Esophagus squamous epithelium (tissue), 5 donors: ENCODE results near the gene ANKS1A. TPM values are rescaled to one million over a fixed set of nuclear protein-coding genes. Genes with fewer than 3 reads are reported as not detected.
A peak's percentile ranks its signal among the peaks of the same experiment; 100 is the strongest.

Source experiments
- DNase-seq: peaks from one replicate; lab custom pipeline; 2025; lab: John Stamatoyannopoulos, UW
- H3K27ac ChIP-seq, 4 donors: fragments of 200-600 bp; sonication (generic); one replicate each; pipeline ENCODE4 v1.5.1; 2016 to 2019; ENCODE audit warnings: mild to moderate bottlenecking in 1 of 4
- H3K27me3 ChIP-seq, 4 donors: fragments of 200-600 bp; sonication (generic); 1 replicate in 3 of 4; 2 replicates in 1 of 4; pipeline versions ENCODE4 v1.5.1 to v1.6.0; 2017 to 2021; ENCODE audit warnings: antibody characterized with exemption in 1 of 4
- H3K36me3 ChIP-seq, 3 donors: fragments of 200-600 bp; sonication (generic); one replicate each; pipeline ENCODE4 v1.5.1; 2016 to 2019
- H3K4me1 ChIP-seq, 3 donors: fragments of 200-600 bp; sonication (generic); one replicate each; pipeline ENCODE4 v1.5.1; 2017 to 2019
- H3K4me3 ChIP-seq, 4 donors: fragments of 200-600 bp; sonication (generic); 1 replicate in 3 of 4; 2 replicates in 1 of 4; pipeline ENCODE4 v1.5.1; 2016 to 2019; ENCODE audit warnings: mild to moderate bottlenecking in 2 of 4, moderate library complexity in 1 of 4
- H3K9me3 ChIP-seq, 3 donors: fragments of 200-600 bp; sonication (generic); one replicate each; pipeline ENCODE4 v1.5.1; 2016 to 2019
- CTCF ChIP-seq, 6 experiments: fragments of 450-650 bp in 4 of 6; fragments of 200-600 bp in 2 of 6; sonication (generic) in 2 of 6; IDR thresholded peaks; one replicate each; pipeline ENCODE4 v1.5.1; 2016 to 2019; ENCODE audit warnings: antibody characterized with exemption in 6 of 6, mild to moderate bottlenecking in 4 of 6, moderate library complexity in 4 of 6
- POLR2A ChIP-seq, 4 donors: fragments of 450-650 bp; IDR thresholded peaks; one replicate each; pipeline ENCODE4 v1.6.1; 2017; ENCODE audit warnings: antibody characterized with exemption in 4 of 4, mild to moderate bottlenecking in 4 of 4, moderate library complexity in 3 of 4
- WGBS, 2 donors: methylation state at CpG; one replicate each; pipeline ENCODE4 v1.1.5; 2018; 5-methylcytosine and 5-hydroxymethylcytosine counted together
- intact Hi-C: fragments of 100-400 bp; cut with DNase I; formaldehyde crosslinking; loops from one replicate; pipeline ENCODE4 v1.15.0; 2022
- total RNA-seq, 4 donors: library from RNA; depleted of rRNA; stranded (reverse); fragments of >200 nt; gene quantifications; one replicate each; pipeline ENCODE4 v1.1.0, GENCODE V29; 2016
- donor health status: DM: yes; HTN: yes; CAD: no.

Gene ANKS1A
- total RNA-seq, 4 donors from 2014 or later: 12.6 to 27.1 (median 17.5) TPM

GRCh38 chr6:34934516-34934915 lies 45.5 kb downstream of the ANKS1A start:
- H3K4me3 ChIP-seq: no peak overlapping the region
- no peak for DNase-seq
- peak overlapping the region in 1 of 4 donors; percentile 6 for H3K27ac ChIP-seq
- H3K27me3 ChIP-seq: no peaks in the 10 kb centered on the region
- peaks cover 0 to 13% (median 7%) of the 10 kb centered on the region in 3 donors for H3K4me1 ChIP-seq
- WGBS, 2 donors: 25 to 32% methylated on average over 5 of the region's 5 CpGs
- no peaks in the 10 kb centered on the region for H3K36me3 ChIP-seq
- no peaks in the 10 kb centered on the region for H3K9me3 ChIP-seq
- intact Hi-C loops: no loop called here
- no peak for TF ChIP-seq POLR2A (IDR thresholded peaks at IDR 0.05)
- no peak for TF ChIP-seq CTCF (IDR thresholded peaks at IDR 0.05)

DNA sequence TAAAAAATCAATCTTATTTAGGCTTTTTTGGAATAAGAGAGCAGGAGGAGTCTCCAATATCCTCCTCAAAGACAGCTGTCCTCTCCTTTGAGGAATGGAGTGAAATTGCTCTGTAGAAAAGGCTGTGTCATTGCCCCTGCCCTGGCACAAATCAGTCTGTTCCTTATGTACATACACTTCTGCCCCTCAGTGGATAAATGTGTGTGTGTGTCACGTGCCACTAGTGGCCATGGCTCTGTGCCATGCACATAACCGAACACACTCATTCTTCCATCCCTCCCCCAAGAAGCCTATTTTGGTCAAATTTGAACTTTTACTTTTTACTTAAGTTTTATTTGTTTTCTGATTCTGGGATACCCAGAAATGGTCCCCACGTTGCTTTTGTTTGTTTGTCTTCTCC lies 49.2 kb downstream of the ANKS1A start:
- H3K9me3 ChIP-seq: no peaks in the 10 kb centered on the region
- WGBS, 2 donors: 66 to 70% methylated on average over 3 of the region's 3 CpGs
- no peak overlapping the region for H3K4me3 ChIP-seq
- TF ChIP-seq POLR2A (IDR thresholded peaks at IDR 0.05): no peak
- no peak for TF ChIP-seq CTCF (IDR thresholded peaks at IDR 0.05)
- no peak for DNase-seq
- H3K27me3 ChIP-seq: no peaks in the 10 kb centered on the region
- intact Hi-C loops: no loop called here
- no peak overlapping the region for H3K27ac ChIP-seq
- H3K36me3 ChIP-seq: no peaks in the 10 kb centered on the region
- peaks cover 0 to 13% (median 7%) of the 10 kb centered on the region in 3 donors for H3K4me1 ChIP-seq

GRCh38 chr6:34940030-34940434 lies 51.0 kb downstream of the ANKS1A start:
- intact Hi-C loops: no loop called here
- Histone ChIP-seq H3K27me3 (no peaks in the 10 kb centered on the region), H3K4me3 (no peak overlapping the region), H3K9me3 (no peaks in the 10 kb centered on the region), H3K36me3 (no peaks in the 10 kb centered on the region), H3K27ac (no peak overlapping the region), H3K4me1 (peaks cover 0 to 2% (median 0%) of the 10 kb centered on the region in 3 donors)
- TF ChIP-seq CTCF (IDR thresholded peaks at IDR 0.05) (no peak), POLR2A (IDR thresholded peaks at IDR 0.05) (no peak)
- WGBS, 2 donors: 81 to 90% methylated on average over 4 of the region's 4 CpGs
- DNase-seq: no peak

GRCh38 chr6:34941421-34941820 lies 52.4 kb downstream of the ANKS1A start:
- Histone ChIP-seq H3K27ac (no peak overlapping the region), H3K27me3 (no peaks in the 10 kb centered on the region), H3K4me1 (no peaks in the 10 kb centered on the region), H3K9me3 (no peaks in the 10 kb centered on the region), H3K36me3 (no peaks in the 10 kb centered on the region), H3K4me3 (no peak overlapping the region)
- TF ChIP-seq POLR2A (IDR thresholded peaks at IDR 0.05) (no peak), CTCF (IDR thresholded peaks at IDR 0.05) (no peak)
- intact Hi-C loops: no loop called here
- WGBS, 2 donors: 99 to 100% methylated on average over 4 of the region's 4 CpGs
- DNase-seq: no peak

DNA sequence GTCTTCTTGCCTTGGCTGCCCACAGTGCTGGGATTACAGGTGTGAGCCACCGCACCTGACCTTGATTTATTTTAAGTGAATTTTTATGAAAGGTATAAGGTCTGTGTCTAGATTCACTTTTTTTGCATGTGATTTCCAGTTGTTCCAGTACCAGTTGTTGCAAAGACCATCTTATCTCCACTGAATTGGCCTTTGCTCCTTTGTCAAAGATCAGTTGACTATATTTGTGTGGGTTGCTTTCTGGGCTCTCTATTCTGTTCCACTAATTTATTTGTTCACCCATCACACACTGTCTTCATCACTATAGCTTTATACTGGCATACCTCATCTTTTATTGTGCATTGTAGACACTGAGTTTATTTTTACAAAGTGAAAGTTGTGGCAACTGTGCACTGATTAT lies 56.3 kb downstream of the ANKS1A start:
- no peaks in the 10 kb centered on the region for H3K9me3 ChIP-seq
- H3K27ac ChIP-seq: no peak overlapping the region
- DNase-seq: no peak
- H3K4me3 ChIP-seq: no peak overlapping the region
- no peaks in the 10 kb centered on the region for H3K36me3 ChIP-seq
- intact Hi-C loops: no loop called here
- TF ChIP-seq CTCF (IDR thresholded peaks at IDR 0.05): no peak
- TF ChIP-seq POLR2A (IDR thresholded peaks at IDR 0.05): no peak
- no peaks in the 10 kb centered on the region for H3K27me3 ChIP-seq
- 89 to 100% methylated on average over 1 of the region's 1 CpG for WGBS, 2 donors
- H3K4me1 ChIP-seq: no peaks in the 10 kb centered on the region
